ENCODE data around the gene LIX1.

GRCh38 chr5:97096846-97097245 is 45.6 kb downstream of the LIX1 start:
- TF ChIP-seq CTCF (CRISPR knock-in tag; IDR thresholded peaks at IDR 0.05) (no peak), E2F1 (CRISPR knock-in tag; IDR thresholded peaks at IDR 0.05) (no peak), FOXA1 (IDR thresholded peaks at IDR 0.05) (no peak), FOXA1 (CRISPR knock-in tag; IDR thresholded peaks at IDR 0.05) (no peak), ZFAT (CRISPR knock-in tag; conservative IDR thresholded peaks at IDR 0.05) (no peak), REST (IDR thresholded peaks at IDR 0.05; ENCODE audit: borderline replicate concordance in 1 of 2, low read depth in 1 of 2, low read length in 2 of 2) (no peak), ZNF331 (CRISPR knock-in tag; IDR thresholded peaks at IDR 0.05) (no peak), CAMTA2 (CRISPR knock-in tag; IDR thresholded peaks at IDR 0.05; ENCODE audit: borderline replicate concordance) (no peak), SMARCE1 (IDR thresholded peaks at IDR 0.05; ENCODE audit: borderline replicate concordance) (no peak), YY1 (IDR thresholded peaks at IDR 0.05; ENCODE audit: insufficient read depth, insufficient replicate concordance, low read depth, low read length) (no peak), SMARCC2 (IDR thresholded peaks at IDR 0.05) (no peak), KDM3A (CRISPR knock-in tag; IDR thresholded peaks at IDR 0.05; ENCODE audit: low read depth) (no peak)
